ENCODE data around the gene FLT3. TPM values are rescaled to one million over a fixed set of nuclear protein-coding genes. Genes with fewer than 3 reads are reported as not detected.
"Not testable (repeated sequence)": the region's sequence is repeated elsewhere in the genome, so short reads cannot be mapped to it uniquely, and the experiment has no call there.

The FLT3 gene
- under 1 TPM; 0.09 to 0.12 TPM for total RNA-seq

DNA sequence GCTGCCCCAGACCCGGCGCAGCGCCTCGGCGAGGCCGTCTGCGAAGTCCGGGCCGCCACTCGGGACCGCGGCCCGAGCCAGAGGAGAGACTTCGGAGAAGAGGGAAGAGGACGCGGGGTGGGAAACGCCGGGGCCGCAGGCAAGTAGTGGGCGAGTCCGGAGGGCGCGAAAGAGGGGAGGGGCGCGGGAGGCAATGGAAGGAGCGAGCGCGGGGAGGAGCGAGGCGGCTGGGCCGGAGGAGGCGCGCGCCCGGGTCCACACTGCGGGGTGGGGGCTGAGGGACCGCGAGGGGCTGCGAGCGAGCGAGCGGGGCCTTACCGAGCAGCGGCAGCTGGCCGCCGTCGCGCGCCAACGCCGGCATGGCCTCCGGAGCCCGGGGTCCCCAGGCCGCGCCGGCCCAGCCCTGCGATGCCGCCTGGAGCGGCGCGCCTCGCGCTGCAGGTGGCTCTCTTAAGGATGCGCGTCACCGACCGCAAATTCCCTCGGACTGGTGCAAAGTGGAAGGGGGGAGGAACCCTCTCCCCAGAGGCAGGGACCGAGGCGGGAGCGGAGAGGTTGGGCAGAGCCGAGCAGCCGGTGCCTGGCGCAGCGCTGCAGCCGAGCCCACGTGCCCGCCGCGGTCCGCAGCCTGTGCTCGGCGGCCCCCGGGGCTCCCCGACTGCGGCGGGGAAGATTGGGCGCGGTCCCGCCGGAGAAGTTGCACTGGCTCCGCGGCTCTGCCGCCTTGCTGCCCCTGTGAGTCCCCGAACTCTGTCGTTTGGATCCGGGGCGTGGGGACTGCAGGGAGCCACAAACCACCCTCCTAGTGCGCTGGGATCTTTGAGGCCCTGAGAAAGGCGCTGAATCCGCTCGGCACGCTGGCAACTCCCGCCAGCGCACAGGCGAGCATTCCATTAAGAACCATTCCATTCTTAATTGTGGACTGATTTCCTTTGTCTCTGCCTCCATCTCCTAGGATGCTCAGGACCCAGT lies at the start of gene FLT3:
Gene FLT3, minus strand, starts transcription at position 427 of the 972 bp plus-strand sequence. Its CDS starts 66 bp downstream, at position 361.
- Mint-ChIP-seq H3K4me3 (peak within 1 kb of the TSS; percentile 78 to 86), H3K9me3 (no peaks in the 10 kb centered on the region), H3K36me3 (ENCODE audit: insufficient read depth in 2 of 2) (peaks cover 1 to 2% of the 10 kb centered on the region in 2 donors), H3K27ac (no peak within 1 kb of the TSS), H3K4me1 (ENCODE audit: low read depth) (no peaks in the 10 kb centered on the region), H3K27me3 (ENCODE audit: low read depth) (peaks cover 66% of the 10 kb centered on the region)
- ATAC-seq (replicated peaks in 1 of 2) (peak; percentile 74 to 83), DNase-seq (peak; percentile 19 to 29)

DNA sequence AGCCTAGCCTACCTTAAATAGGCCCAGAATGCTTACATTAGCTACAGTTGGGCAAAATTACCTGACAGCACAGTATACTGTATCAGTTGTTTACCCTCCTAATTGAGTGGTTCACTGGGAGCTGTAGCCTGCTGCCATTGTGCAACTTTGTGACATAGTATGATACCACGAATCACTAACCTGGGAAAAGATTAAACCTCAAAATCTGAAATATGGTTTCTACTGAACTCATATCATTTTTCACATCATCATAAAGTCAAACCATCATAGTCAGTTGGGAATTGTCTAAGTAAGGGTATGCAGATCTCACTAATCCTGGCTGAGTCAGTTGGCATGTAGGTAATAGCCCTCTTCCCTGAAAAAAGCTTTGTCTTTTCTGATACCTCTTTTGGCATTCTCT lies 47.1 kb upstream of the FLT3 start:
- no peak overlapping the region for H3K27ac Mint-ChIP-seq
- no peaks in the 10 kb centered on the region for H3K9me3 Mint-ChIP-seq
- H3K27me3 Mint-ChIP-seq (ENCODE audit: low read depth), result no peaks in the 10 kb centered on the region
- H3K4me3 Mint-ChIP-seq, result peak overlapping the region in 1 of 2 donors; percentile 32
- DNase-seq (peak in 1 of 2 donors; percentile 12), ATAC-seq (replicated peaks in 1 of 2) (peak; percentile 80 to 83)
- peaks cover 2 to 3% of the 10 kb centered on the region in 2 donors for H3K36me3 Mint-ChIP-seq (ENCODE audit: insufficient read depth in 2 of 2)
- peaks cover 61% of the 10 kb centered on the region for H3K4me1 Mint-ChIP-seq (ENCODE audit: low read depth)

DNA sequence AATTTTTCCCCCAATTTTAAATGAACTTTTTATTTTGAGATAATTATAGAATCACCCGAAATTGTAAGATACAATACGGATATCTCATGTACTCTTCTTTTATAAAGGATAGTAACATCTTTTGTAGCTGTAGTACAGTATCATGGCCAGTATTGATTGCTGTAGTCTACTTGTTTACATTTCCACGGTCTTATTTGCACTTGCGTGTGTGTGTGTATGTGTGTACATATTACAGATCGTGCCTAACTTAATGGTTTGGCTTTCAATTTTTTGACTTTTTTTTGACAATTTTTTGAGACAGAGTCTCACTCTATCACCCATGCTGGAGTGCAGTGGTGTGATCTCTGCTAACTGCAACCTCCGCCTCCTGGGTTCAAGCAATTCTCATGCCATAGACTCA lies 44.7 kb upstream of the FLT3 start:
- Mint-ChIP-seq H3K27ac (no peak overlapping the region), H3K9me3 (no peaks in the 10 kb centered on the region), H3K27me3 (ENCODE audit: low read depth) (no peaks in the 10 kb centered on the region), H3K4me3 (no peak overlapping the region), H3K4me1 (ENCODE audit: low read depth) (peaks cover 78% of the 10 kb centered on the region), H3K36me3 (ENCODE audit: insufficient read depth in 2 of 2) (peaks cover 1 to 2% of the 10 kb centered on the region in 2 donors)
- no peak for ATAC-seq (replicated peaks in 1 of 2)
- DNase-seq, result no peak

DNA sequence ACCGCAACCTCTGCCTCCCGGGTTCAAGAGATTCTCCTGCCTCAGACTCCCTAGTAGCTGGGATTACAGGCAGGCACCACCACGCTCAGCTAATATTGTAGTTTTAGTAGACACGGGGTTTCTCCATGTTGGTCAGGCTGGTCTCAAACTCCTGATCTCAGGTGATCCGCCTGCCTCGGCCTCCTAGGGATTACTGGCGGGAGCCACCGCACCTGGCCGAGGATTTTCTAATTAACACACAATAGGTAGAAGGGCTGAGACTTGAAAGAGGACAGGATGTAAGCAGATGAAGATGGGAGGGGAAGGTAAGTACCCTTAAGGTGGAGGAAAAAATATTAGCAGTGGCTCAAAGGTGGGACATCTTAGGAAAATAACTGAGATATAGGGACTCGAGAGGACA lies 41.2 kb upstream of the FLT3 start:
- DNase-seq; H3K36me3 Mint-ChIP-seq (ENCODE audit: insufficient read depth in 2 of 2); ATAC-seq (replicated peaks in 1 of 2); H3K9me3 Mint-ChIP-seq; H3K27me3 Mint-ChIP-seq (ENCODE audit: low read depth); H3K27ac Mint-ChIP-seq: not testable (repeated sequence)
- peak overlapping the region; percentile 42 to 86 for H3K4me3 Mint-ChIP-seq
- peaks cover 67% of the 10 kb centered on the region for H3K4me1 Mint-ChIP-seq (ENCODE audit: low read depth)

GRCh38 chr13:28140433-28141125 lies 40.2 kb upstream of the FLT3 start:
- Mint-ChIP-seq H3K4me1 (ENCODE audit: low read depth) (peaks cover 68% of the 10 kb centered on the region), H3K9me3 (no peaks in the 10 kb centered on the region), H3K4me3 (peak overlapping the region; percentile 85 to 95), H3K27ac (peak overlapping the region; percentile 78), H3K27me3 (ENCODE audit: low read depth) (no peaks in the 10 kb centered on the region), H3K36me3 (ENCODE audit: insufficient read depth in 2 of 2) (peaks cover 4 to 5% of the 10 kb centered on the region in 2 donors)
- DNase-seq (no peak), ATAC-seq (replicated peaks in 1 of 2) (no peak)

GRCh38 chr13:28138756-28139470 lies 38.5 kb upstream of the FLT3 start:
- H3K4me1 Mint-ChIP-seq (ENCODE audit: low read depth), result peaks cover 64% of the 10 kb centered on the region

DNA sequence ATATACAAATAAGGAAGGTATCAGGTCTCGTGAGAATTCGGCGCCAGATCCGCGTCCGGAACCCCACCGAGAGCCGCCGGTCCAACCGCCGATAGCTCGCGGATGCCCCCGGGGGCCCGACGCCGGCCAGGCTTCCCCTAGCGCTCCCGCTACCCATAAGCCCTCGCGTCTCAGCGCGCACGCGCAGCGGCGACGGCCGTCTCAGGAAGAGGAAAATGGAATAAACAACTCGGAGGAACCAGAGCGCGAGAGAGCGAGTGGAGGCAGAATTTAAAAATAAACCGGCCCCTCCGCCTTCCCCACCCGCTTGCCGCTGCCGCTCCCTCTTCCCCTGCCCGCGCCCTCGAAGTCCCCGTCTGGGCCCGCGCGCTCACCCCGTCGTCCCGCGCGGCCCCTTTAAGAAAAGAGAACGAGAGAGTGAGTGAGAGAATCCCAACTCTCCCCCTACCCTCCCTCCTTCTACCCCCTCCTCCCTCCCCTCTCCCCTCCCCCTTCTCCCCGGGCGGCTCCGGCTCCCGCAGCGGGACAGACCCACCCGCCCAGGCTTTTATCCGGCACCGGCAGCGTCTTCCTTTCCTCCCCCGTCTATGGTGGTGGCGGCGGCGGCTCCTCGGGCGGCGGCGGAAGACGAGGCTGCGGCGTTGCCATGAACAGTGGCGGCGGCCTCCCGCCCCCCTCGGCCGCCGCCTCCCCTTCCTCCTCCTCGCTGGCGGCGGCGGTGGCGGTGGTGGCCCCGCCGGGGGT lies 37.8 kb upstream of the FLT3 start, which contains the start of gene PAN3:
Gene PAN3, plus strand, starts transcription at position 534 of the 744 bp plus-strand sequence. Its CDS starts 113 bp downstream, at position 647.
- peak; percentile 64 to 72 for ATAC-seq (replicated peaks in 1 of 2)
- peak within 1 kb of the TSS; percentile 100 for H3K27ac Mint-ChIP-seq
- DNase-seq, result peak; percentile 93 to 94

More at GRCh38 chr13:28138756-28139470, 38.5 kb upstream of the FLT3 start:
- peaks cover 4 to 5% of the 10 kb centered on the region in 2 donors for H3K36me3 Mint-ChIP-seq (ENCODE audit: insufficient read depth in 2 of 2)
- peak overlapping the region; percentile 85 to 95 for H3K4me3 Mint-ChIP-seq
- H3K27me3 Mint-ChIP-seq (ENCODE audit: low read depth), result no peaks in the 10 kb centered on the region
- peak; percentile 75 to 77 for ATAC-seq (replicated peaks in 1 of 2)
- H3K27ac Mint-ChIP-seq, result peak overlapping the region; percentile 78
- H3K9me3 Mint-ChIP-seq, result no peaks in the 10 kb centered on the region
- peak; percentile 83 to 87 for DNase-seq

DNA sequence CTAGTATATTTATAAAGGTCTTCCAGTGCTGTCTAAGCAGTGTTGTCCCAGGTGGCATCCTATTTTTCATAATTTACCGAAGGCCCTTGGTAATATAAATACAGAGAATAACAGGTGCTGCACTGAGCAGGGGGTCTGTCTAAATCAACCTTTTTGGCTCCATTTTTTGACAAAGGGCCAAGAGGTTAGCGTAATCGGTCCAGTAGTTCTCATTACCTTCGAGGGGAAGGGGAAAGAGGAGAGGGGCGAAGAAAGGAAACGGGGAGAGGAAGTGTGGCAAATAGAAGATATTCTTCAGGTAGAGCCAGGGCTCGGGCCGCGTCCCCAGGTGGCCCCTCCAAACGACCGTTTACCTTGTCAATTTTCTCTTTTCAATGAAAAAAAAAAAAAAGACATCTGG lies 37.2 kb upstream of the FLT3 start:
- peak overlapping the region; percentile 85 to 95 for H3K4me3 Mint-ChIP-seq
- no peaks in the 10 kb centered on the region for H3K9me3 Mint-ChIP-seq
- no peak for ATAC-seq (replicated peaks in 1 of 2)
- peaks cover 57% of the 10 kb centered on the region for H3K4me1 Mint-ChIP-seq (ENCODE audit: low read depth)
- peak overlapping the region; percentile 100 for H3K27ac Mint-ChIP-seq
- DNase-seq, result no peak
- H3K36me3 Mint-ChIP-seq (ENCODE audit: insufficient read depth in 2 of 2), result peaks cover 4% of the 10 kb centered on the region in 2 donors
- H3K27me3 Mint-ChIP-seq (ENCODE audit: low read depth), result no peaks in the 10 kb centered on the region

More for the DNA sequence above, 37.8 kb upstream of the FLT3 start, which contains the start of gene PAN3:
- Mint-ChIP-seq H3K4me3 (peak within 1 kb of the TSS; percentile 85 to 95), H3K9me3 (no peaks in the 10 kb centered on the region), H3K27me3 (ENCODE audit: low read depth) (no peaks in the 10 kb centered on the region), H3K36me3 (ENCODE audit: insufficient read depth in 2 of 2) (peaks cover 4% of the 10 kb centered on the region in 2 donors), H3K4me1 (ENCODE audit: low read depth) (peaks cover 63% of the 10 kb centered on the region)

- H3K27me3 Mint-ChIP-seq (ENCODE audit: low read depth), result no peaks in the 10 kb centered on the region
- no peaks in the 10 kb centered on the region for H3K9me3 Mint-ChIP-seq
- H3K4me3 Mint-ChIP-seq, result peak overlapping the region; percentile 85 to 95
- DNase-seq (peak in 1 of 2 donors; percentile 4), ATAC-seq (replicated peaks in 1 of 2) (no peak)
- peak overlapping the region; percentile 100 for H3K27ac Mint-ChIP-seq
- H3K36me3 Mint-ChIP-seq (ENCODE audit: insufficient read depth in 2 of 2), result peaks cover 4% of the 10 kb centered on the region in 2 donors
- H3K4me1 Mint-ChIP-seq (ENCODE audit: low read depth), result peaks cover 50% of the 10 kb centered on the region
Observed at GRCh38 chr13:28136916-28137315, 36.5 kb upstream of the FLT3 start.

DNA sequence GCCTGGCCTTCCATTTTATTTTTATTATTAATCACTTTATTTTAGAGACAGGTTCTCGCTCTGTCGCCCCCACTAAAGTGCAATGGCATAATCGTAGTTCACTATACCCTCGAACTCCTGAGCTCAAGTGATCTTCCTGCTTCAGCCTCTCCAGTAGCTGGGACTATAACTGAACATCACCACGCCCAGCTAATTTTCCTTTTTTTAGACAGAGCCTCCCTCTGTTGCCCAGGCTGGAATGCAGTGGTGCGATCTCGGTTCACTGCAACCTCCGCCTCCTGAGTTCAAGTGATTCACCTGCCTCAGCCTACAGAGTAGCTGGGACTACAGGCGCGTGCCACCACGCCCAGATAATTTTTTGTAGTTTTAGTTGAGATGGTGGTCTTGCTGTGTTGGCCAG lies 31.3 kb upstream of the FLT3 start:
- DNase-seq (no peak), ATAC-seq (replicated peaks in 1 of 2) (no peak)
- H3K4me1 Mint-ChIP-seq (ENCODE audit: low read depth), result peaks cover 12% of the 10 kb centered on the region
- no peak overlapping the region for H3K4me3 Mint-ChIP-seq
- H3K27ac Mint-ChIP-seq, result no peak overlapping the region
- H3K27me3 Mint-ChIP-seq (ENCODE audit: low read depth), result no peaks in the 10 kb centered on the region
- H3K9me3 Mint-ChIP-seq, result no peaks in the 10 kb centered on the region
- no peaks in the 10 kb centered on the region for H3K36me3 Mint-ChIP-seq (ENCODE audit: insufficient read depth in 2 of 2)

GRCh38 chr13:28129911-28130693 lies 29.7 kb upstream of the FLT3 start:
- Mint-ChIP-seq H3K4me1 (ENCODE audit: low read depth) (no peaks in the 10 kb centered on the region), H3K36me3 (ENCODE audit: insufficient read depth in 2 of 2) (no peaks in the 10 kb centered on the region)
- ATAC-seq (replicated peaks in 1 of 2), result no peak

More at GRCh38 chr13:28129911-28130693, 29.7 kb upstream of the FLT3 start:
- Mint-ChIP-seq H3K4me3 (no peak overlapping the region), H3K27me3 (ENCODE audit: low read depth) (no peaks in the 10 kb centered on the region), H3K27ac (no peak overlapping the region), H3K9me3 (no peaks in the 10 kb centered on the region)
- no peak for DNase-seq

All from activated T-cell treated with anti-CD3 and anti-CD28 coated beads, Interleukin-2, amount 50 U/mL, for 72 hours (primary cell).